ENCODE results near the gene DRG2.

Gene DRG2

DNA sequence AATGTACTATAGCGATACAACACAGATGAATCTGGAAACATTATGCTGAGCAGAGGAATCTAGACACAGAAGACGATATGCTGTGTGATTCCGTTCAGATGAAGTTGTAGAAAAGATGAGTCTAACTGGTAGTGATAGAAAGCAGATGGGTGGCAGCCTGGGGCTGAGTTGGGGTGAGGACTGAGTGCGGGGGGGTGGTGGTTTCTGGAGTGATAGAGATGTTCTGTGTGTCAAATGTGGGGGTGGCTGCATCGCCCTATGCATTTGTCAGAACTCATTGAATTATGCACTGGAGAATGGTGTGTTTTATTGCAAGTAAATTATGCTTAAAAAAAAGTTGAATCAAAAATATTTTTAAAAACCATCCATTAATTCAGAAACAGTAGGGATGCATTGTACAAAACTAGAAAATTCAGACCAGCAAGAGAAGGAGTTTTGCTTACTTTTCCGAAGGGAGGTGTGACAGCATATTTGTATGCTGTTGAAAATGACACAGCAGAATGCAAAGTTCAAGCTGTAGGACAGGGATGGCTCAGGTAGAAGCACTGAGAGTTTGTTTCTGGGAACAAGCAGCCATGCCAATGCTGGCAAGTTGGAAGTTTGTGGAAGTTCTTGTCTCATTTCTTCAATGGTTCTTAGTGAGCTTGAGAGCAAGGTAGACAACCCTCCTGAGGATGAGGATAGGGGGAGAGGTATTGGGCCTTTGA lies 13.0 kb upstream of the DRG2 start:
- TF ChIP-seq CTCF (IDR thresholded peaks at IDR 0.05; ENCODE audit: low read depth, low read length, missing control alignments), result no peak
- no peak overlapping the region for H3K4me3 ChIP-seq (replicated peaks; ENCODE audit: low read depth, low read length)
- DNase-seq (ENCODE audit: extremely low read depth, low read depth), result no peak

DNA sequence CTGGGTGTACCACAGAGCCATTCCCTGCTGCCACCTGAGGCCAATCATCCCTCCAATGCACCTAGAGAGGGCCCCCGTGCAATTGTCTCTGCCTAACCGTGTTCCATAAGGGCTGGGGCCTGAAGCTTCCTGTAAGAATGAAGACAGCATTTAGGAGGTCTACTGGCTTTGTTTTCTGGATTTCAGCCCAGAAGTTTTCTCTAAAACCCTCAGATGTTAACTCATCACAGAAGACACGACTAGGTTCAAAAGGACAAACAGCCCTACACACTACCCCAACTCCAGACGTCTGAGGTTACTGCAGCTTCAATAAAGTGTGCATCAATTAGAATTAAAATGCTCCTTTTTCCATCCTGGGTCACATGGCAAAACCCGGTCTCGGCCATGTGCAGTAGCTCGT lies 10.8 kb upstream of the DRG2 start:
- no peak for TF ChIP-seq CTCF (IDR thresholded peaks at IDR 0.05; ENCODE audit: low read depth, low read length, missing control alignments)
- no peak for DNase-seq (ENCODE audit: extremely low read depth, low read depth)

DNA sequence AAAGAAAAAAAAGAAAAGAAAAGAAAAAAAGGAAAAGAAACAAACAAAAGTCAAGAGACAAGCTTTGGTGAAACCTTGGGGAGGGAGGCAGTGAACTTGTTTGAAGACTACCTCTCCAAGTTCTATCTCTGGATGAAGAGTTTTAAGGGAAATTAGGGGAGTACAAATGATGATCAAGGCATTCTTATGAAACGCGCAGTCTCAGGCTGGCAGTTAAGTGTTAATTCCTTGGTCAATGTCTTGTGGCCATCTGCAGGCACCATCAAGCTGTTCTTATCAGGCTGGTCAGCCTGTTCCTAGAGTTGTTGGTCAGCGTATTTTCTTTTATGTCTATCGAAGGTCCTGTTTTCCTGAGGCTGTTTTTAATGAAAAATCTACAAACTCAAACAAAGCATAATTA lies 8.2 kb upstream of the DRG2 start:
- DNase-seq (ENCODE audit: extremely low read depth, low read depth), result no peak
- no peak overlapping the region for H3K4me3 ChIP-seq (replicated peaks; ENCODE audit: low read depth, low read length)
- TF ChIP-seq CTCF (IDR thresholded peaks at IDR 0.05; ENCODE audit: low read depth, low read length, missing control alignments), result no peak

More for the DNA sequence above, 10.8 kb upstream of the DRG2 start:
- no peak overlapping the region for H3K4me3 ChIP-seq (replicated peaks; ENCODE audit: low read depth, low read length)

DNA sequence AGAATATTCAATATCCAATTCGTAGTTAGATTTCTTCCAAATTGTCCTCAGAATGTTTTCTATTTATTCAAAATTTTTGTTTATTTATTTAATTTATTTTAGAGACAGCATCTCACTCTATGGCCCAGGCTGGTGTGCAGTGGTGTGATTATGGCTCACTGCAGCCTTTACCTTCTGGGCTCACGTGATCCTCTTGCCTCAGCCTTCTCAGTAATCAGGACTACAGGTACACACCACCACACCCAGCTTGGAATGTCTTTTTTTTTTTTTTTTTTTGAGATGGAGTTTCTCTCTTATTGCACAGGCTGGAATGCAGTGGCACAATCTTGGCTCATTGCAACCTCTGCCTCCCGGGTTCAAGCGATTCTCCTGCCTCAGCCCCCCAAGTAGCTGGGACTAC lies 3.5 kb upstream of the DRG2 start:
- no peak for DNase-seq (ENCODE audit: extremely low read depth, low read depth)
- no peak for TF ChIP-seq CTCF (IDR thresholded peaks at IDR 0.05; ENCODE audit: low read depth, low read length, missing control alignments)
- no peak overlapping the region for H3K4me3 ChIP-seq (replicated peaks; ENCODE audit: low read depth, low read length)

GRCh38 chr17:18089613-18090012 lies 1.9 kb downstream of the DRG2 start:
- DNase-seq (ENCODE audit: extremely low read depth, low read depth), result no peak
- H3K4me3 ChIP-seq (replicated peaks; ENCODE audit: low read depth, low read length), result no peak overlapping the region; the same call in 1 of the 2 replicates
- TF ChIP-seq CTCF (IDR thresholded peaks at IDR 0.05; ENCODE audit: low read depth, low read length, missing control alignments), result no peak

DNA sequence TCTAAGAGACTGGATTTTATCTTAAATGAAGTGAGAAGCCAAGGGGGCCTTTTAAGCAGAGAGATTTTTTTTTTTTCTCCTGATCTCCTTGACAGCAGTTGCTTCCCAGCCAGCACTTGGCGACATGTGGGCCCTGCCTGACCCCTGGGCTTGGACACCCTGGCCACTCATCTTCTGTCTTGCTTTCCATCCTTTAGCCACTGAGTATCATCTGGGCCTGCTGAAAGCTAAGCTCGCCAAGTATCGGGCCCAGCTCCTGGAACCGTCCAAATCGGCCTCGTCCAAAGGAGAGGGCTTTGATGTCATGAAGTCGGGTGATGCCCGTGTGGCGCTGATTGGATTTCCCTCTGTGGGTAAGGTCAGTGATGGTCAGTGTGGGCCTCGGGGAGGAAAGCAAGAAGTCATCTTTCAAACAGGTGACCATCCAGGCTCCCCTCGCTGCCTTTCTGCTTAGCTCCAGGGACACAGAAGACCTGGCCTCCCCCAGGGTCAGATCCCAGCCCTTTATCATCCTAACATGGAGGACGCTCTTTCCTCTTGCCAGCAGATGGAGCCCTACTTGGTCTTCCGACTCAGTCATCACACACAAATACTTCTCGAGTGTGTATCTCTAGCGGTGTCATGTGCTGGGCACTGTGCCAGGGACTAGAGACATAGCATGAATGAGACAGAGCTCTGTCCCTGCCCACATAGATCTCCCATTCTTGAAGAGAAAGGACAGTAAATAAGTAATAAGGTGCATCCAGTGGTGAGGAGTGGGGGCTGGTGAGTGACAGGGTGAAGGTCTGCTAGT lies 6.1 kb downstream of the DRG2 start:
- no peak overlapping the region for H3K4me3 ChIP-seq (replicated peaks; ENCODE audit: low read depth, low read length)
- peak; percentile 42 for DNase-seq (ENCODE audit: extremely low read depth, low read depth)
- peak; percentile 62 for TF ChIP-seq CTCF (IDR thresholded peaks at IDR 0.05; ENCODE audit: low read depth, low read length, missing control alignments)
